WERI-Rb-1 (cell line): ENCODE measurements around the gene CDKN2C.

ENCODE experiments used
- DNase-seq: peaks from one replicate; pipeline ENCODE4 v3.0.0-alpha.2; 2020
- H3K27ac ChIP-seq: fragments of 250-450 bp; sonication (Bioruptor Pico); 2 replicates; pipeline ENCODE4 v1.5.1; 2020; ENCODE audit warnings: mild to moderate bottlenecking, moderate library complexity
- H3K27me3 ChIP-seq: fragments of 250-450 bp; sonication (Bioruptor Pico); 2 replicates; pipeline ENCODE4 v1.5.1; 2021; ENCODE audit warnings: mild to moderate bottlenecking, low read depth, moderate library complexity; ENCODE audit not compliant: insufficient read depth, severe bottlenecking
- H3K36me3 ChIP-seq: fragments of 250-450 bp; sonication (Bioruptor Pico); 2 replicates; pipeline ENCODE4 v1.5.1; 2020; ENCODE audit warnings: mild to moderate bottlenecking, moderate library complexity
- H3K4me3 ChIP-seq: 2 replicates; pipeline ENCODE4 v1.5.1; 2011; ENCODE audit warnings: low read depth, mild to moderate bottlenecking, control low read depth, low read length
- H3K9me3 ChIP-seq: fragments of 250-450 bp; sonication (Bioruptor Pico); 2 replicates; pipeline ENCODE4 v1.5.1; 2021; ENCODE audit warnings: mild to moderate bottlenecking, moderate library complexity; ENCODE audit not compliant: severe bottlenecking
- TF ChIP-seq, protein P1 (sequence below): IDR thresholded peaks from 2 replicates; pipeline ENCODE4 v1.5.1; 2011; ENCODE audit warnings: low read depth, mild to moderate bottlenecking, control low read depth, inconsistent platforms, low read length

CDKN2C gene

DNA sequence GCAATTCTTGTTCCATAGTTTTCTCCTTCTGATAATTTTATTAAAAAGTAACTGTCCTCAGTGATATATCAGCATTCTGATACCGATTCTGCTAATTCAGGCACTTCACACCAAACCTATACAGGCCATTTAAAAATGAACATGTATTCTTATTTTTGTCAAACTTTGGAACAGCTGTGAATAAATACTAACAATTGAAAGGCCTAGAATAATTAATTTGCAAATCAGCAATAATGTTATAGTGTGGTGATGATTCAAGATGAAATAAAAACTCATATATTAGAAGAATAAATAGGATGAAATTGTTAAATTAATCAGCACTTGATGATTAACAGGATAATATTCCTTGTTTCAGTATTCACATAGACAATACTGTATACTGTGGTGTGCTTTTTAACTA lies 9.9 kb downstream of the CDKN2C start:
- H3K27ac ChIP-seq, result peak overlapping the region; percentile 99
- peaks cover 9% of the 10 kb centered on the region for H3K36me3 ChIP-seq
- H3K4me3 ChIP-seq, result peak overlapping the region; percentile 91
- TF ChIP-seq, protein P1, sequence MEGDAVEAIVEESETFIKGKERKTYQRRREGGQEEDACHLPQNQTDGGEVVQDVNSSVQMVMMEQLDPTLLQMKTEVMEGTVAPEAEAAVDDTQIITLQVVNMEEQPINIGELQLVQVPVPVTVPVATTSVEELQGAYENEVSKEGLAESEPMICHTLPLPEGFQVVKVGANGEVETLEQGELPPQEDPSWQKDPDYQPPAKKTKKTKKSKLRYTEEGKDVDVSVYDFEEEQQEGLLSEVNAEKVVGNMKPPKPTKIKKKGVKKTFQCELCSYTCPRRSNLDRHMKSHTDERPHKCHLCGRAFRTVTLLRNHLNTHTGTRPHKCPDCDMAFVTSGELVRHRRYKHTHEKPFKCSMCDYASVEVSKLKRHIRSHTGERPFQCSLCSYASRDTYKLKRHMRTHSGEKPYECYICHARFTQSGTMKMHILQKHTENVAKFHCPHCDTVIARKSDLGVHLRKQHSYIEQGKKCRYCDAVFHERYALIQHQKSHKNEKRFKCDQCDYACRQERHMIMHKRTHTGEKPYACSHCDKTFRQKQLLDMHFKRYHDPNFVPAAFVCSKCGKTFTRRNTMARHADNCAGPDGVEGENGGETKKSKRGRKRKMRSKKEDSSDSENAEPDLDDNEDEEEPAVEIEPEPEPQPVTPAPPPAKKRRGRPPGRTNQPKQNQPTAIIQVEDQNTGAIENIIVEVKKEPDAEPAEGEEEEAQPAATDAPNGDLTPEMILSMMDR, result no peak
- H3K9me3 ChIP-seq, result no peaks in the 10 kb centered on the region
- no peak for DNase-seq
- H3K27me3 ChIP-seq, result no peaks in the 10 kb centered on the region

DNA sequence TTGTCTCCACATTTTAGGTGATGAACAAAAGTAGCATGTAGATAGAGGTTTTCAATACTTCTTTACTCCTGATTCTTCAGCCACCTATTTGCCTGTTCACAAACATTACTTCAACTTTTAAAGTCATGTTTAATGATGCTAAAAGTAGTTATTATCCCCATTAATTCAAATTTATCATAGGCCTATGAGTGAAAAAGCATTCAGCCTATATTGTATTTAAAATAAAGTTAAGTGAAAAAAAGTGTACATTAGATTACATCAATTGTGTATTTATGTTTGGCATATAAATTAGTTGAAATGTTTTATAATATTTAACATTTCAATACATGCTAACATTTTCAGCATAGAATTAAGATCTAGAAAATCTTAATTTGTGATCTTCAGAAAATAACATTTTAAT lies 10.5 kb downstream of the CDKN2C start:
- Histone ChIP-seq H3K27ac (peak overlapping the region; percentile 99), H3K36me3 (peaks cover 3% of the 10 kb centered on the region), H3K4me3 (peak overlapping the region; percentile 91), H3K9me3 (no peaks in the 10 kb centered on the region), H3K27me3 (no peaks in the 10 kb centered on the region)
- TF ChIP-seq, protein P1, result no peak
- DNase-seq, result no peak

DNA sequence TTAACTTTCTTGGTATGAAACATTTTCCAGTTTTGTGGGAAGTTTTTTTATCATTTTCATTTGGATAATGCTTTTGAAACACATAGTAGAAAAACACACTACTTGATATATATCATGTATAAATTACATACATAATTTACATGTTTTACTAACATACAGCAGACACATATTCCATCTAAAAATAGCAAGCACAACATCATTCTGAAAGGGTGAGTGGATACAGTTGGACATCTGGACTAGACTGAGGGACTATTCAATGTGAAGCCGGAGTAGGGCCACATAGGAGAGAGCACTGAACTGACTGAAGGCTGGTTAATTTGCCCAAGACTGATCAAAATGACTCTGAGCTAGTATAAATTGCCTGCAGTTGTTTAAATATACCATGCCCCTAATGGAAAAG lies 11.7 kb downstream of the CDKN2C start:
- H3K27ac ChIP-seq, result peak overlapping the region; percentile 99
- H3K36me3 ChIP-seq, result no peaks in the 10 kb centered on the region; the same call in 1 of the 2 replicates
- no peaks in the 10 kb centered on the region for H3K27me3 ChIP-seq
- no peaks in the 10 kb centered on the region for H3K9me3 ChIP-seq
- TF ChIP-seq, protein P1, result no peak
- H3K4me3 ChIP-seq, result peak overlapping the region; percentile 16; the same call in 1 of the 2 replicates
- DNase-seq, result no peak

DNA sequence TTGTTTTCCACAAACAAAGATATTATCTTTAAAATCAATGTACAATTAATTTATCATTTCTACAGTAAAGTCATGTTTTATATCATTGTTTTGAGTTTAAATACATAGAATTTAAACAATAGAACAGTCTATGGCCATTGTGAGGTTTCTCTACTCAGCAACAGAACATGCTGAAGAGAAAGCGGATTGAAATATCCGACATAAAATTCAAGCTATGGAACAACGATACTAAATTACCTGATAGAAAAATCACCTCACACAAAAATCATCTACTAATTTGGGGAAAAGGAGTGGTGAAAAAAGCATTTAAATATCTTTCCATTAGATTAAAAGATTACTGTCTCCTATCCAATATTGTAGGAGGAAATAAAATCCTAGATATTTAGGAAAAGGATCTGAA lies 12.6 kb downstream of the CDKN2C start:
- Histone ChIP-seq H3K36me3 (no peaks in the 10 kb centered on the region; the same call in 1 of the 2 replicates), H3K4me3 (peak overlapping the region; percentile 23), H3K27ac (peak overlapping the region; percentile 99), H3K27me3 (no peaks in the 10 kb centered on the region), H3K9me3 (no peaks in the 10 kb centered on the region)
- DNase-seq, result no peak
- TF ChIP-seq, protein P1, result no peak

DNA sequence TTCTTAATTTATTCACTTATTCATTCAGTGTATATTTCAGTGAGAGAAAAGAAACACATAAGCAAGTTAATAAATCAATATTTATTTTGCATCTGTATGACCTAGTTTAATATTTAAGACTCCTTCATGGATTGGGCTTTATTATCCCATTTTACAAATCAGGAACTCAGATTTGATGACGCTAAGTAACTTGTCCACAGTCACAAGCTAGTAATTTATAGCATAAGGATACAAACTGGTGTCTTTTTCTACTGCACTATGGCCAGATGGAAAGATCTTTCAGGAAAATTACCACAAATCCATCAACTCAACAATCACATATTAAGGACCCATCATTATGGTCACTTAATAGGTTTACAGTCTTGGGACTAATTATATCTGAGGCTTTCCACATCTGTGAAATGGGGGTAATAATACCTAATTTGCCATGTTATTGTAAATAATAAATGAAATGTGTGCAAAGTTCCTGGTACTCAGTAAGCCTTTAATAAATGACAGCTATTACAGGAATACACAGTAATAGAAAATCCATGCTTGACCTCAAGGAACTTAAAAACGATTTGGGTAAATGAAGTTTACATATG lies 13.3 kb downstream of the CDKN2C start:
- DNase-seq, result no peak
- peak overlapping the region; percentile 23; the same call in 1 of the 2 replicates for H3K4me3 ChIP-seq
- TF ChIP-seq, protein P1, result no peak
- peak overlapping the region; percentile 99 for H3K27ac ChIP-seq
- no peaks in the 10 kb centered on the region for H3K9me3 ChIP-seq
- no peaks in the 10 kb centered on the region for H3K27me3 ChIP-seq
- H3K36me3 ChIP-seq, result no peaks in the 10 kb centered on the region; the same call in 1 of the 2 replicates

DNA sequence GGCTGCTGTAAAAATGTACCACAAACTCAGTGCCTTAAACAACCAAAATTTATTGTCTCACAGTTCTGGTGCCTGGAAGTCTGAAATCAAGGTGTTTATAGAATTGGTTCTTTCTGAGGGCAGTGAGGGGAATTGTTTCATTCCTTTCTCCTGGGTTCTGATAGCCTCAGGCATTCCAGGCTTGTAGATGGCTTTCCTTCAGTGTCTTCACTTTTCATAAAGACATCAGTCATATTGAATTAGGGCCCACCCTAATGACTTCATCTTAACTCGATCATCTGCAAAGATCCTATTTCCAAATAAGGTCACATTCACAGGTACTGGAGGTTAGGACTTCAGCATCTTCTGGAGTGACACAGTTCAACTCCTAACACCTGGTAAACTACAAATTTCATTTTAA lies 15.0 kb downstream of the CDKN2C start:
- TF ChIP-seq, protein P1, result no peak
- Histone ChIP-seq H3K27me3 (no peaks in the 10 kb centered on the region), H3K4me3 (no peak overlapping the region), H3K27ac (no peak overlapping the region; the same call in 1 of the 2 replicates), H3K36me3 (no peaks in the 10 kb centered on the region), H3K9me3 (no peaks in the 10 kb centered on the region)
- no peak for DNase-seq
